ENCODE data around the gene CLIP2.

CLIP2 gene

DNA sequence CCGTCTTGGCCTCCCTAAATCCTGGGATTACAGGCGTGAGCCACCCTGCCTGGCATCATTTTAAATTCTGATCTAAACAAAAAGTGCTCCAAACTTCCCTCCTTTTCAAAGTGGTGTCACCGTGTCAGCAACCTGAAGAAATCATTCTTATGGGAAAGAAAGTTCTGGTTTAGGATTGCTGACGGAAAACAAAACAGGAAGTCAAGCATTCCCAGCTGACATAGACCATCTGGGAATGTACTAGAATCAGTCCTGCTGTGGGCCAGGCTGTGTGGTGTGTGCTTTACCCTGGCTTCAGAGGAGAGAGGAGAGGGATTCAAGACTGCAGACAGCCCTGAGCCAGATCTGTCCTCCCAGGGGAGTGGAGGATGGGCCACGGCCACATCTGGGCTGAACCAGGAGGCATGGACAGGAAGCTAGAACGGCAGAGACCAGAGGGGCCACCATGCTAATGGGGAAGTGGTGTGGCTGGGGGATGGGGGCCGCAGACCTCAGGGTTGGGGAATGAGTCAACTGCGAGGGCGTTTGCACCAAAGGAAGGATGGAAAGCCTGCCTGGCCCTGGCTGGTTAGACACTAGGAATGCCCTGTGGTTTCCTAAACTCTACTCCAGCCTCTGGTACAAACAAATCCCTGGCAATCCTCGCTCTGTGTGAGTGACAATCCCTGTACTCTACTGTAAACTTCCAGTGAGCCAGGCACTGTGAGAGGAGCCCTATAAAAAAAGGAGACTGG lies 16.7 kb upstream of the CLIP2 start:
- DNase-seq, result peak; percentile 94

DNA sequence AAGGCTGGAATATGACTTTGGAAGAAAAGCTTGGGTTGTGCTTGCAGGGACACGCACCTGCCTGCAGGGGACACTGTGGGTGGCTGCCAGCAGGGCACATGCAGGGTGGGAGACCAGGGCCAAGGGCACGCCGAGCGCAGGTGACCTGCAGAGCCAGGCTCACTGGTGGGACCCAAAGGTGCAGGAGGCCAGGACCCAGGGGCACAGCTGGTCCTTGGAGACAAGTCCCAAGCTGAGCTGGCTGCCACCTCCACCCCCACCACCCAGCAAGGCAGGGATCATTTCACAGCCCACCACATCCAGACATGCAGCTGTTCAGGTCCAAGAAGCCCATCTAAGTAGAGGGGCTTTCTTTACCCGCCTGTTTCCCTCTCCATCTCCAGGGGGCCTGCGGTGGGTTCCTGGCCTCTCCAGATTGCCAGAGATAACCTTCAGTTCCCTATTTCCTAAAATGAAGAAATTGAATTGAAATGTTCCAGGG lies 13.8 kb upstream of the CLIP2 start:
- no peak for DNase-seq

DNA sequence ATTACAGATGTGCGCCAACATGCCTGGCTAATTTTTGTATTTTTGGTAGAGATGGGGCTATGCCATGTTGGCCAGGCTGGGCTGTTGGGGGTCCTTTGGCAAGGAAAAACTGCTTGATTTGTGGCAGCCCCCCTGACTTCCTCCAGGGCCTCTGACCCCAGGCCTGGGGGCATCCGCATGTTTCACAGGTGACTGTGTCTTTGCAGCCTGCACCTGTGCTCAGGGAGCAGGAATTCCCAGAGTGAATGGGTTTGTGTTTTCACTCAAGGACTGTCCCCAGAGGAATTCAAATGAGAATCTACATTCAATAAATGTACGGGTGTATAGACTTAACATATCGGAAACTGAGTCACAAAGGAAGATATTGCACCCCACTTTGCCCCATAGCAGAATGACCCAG lies 11.6 kb upstream of the CLIP2 start:
- no peak for DNase-seq

DNA sequence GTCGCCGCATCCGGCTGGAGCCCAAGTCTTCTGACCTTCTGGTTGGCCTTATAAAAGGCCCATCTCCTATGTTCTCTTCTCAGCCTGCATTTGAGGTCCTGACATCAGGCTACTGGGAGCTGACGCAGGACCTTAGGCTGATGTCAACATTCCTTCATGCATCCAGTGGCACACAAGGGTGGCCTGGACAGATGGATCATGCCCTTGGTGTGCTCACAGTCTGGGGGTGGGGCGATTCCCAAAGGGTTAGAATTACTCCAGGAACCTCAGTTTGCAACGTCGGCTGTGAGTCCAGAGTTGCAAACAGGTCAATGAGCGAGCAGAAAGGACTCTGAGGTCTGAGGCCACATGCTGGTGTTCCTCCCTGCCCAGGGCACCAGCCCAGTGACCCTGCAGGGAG lies 8.2 kb upstream of the CLIP2 start:
- DNase-seq, result no peak

DNA sequence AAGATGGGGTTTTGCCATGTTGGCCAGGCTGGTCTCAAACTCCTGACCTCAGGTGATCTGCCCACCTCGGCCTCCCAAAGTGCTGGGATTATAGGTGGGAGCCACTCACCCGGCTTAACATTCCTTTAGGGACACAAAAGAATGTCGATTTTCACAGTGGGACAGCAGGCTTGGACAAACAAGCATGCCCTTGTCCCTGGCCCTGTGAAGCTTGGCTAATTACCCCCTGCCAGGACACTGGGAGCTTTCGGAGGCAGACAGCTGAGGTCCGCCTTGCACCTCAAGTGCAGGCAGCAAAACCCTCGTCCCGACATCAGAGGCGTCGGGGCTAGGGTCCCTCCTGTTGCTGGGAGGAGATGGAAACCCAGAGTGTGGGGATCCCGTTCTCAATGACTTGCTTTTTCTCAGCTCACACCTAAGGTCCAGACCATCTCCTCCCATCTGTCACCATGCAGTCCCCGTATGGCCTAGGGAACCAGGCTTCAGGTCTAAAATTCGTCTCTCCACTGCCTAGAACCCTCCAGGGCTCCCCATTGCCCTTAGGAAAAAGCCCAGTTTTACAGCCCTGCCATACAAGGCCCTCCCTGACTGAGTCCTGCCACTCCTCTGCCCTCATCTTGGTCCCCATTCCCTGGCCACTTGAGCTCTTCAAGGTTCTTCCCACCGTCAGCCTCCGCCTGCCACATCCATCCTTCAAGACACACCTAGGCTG lies 6.3 kb upstream of the CLIP2 start:
- no peak for DNase-seq

DNA sequence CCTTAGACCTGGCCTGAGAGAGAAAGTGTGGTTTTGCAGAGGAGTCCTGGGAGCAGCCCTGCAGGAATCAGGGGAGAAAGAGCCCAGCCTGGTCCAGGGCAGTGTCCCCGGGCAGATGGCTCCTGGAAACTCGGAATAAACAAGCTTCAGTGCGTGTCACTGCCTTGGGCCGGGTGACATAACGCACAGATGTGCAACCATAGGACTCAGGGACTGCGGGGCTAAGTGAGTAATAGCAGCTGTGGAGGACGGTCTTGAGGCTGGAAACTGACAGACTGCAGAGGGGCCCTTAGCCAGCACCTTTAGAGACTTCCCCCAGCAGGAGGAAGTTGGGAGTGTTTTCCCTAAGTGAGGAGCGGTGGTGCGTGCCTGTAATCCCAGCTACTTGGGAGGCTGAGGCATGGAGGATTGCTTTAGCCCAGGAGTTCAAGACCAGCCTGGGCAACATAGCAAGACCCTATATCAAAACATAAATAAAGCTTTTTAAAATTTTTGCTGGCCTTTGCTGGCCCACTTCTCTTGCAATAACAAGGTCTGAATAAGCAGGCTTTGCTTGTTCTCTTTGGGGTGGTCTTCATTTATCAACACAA lies 5.3 kb upstream of the CLIP2 start:
- DNase-seq, result no peak

DNA sequence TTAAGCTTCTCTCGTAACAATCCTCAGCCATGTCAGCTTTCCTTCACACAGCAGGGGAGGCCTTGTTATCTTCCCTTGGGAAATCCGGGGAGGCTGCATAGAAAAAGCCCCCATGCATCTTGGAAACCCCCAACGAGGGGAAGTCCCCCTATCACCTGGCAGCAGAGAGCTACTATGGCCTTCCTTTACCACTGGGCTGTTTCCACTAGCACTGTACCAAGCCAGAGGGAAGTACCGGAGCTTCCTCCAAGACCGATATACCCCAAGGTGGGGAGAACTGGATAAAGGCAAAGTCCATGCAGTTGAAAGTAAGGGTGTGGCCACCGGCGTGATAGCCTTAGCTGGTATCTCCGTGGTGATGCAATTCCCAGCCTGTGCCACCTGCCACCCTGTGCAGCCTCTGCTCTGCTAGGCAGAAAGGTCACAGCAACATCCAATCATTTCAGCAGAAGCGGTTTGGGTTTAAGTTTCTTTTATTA lies 4.4 kb upstream of the CLIP2 start:
- DNase-seq, result no peak

DNA sequence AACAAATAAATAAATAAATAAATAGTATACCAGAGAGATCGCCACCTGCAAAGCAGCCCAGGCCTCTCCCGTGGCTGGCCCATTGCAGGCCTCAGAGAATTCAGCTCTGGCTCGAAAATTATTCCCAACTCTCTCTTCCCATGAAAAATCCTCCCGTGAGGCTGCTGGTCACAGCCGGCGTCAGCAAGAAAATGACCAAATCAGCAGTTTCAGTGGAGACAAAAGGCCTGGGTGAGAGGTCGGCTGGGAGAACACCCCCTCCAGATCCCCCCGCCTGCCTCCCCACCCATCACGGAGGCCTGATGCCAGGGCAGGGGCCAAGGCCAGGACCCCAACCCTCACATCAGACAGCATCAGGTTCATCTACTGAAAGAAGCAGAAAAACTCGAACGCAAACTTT lies 3.1 kb upstream of the CLIP2 start:
- DNase-seq, result no peak

DNA sequence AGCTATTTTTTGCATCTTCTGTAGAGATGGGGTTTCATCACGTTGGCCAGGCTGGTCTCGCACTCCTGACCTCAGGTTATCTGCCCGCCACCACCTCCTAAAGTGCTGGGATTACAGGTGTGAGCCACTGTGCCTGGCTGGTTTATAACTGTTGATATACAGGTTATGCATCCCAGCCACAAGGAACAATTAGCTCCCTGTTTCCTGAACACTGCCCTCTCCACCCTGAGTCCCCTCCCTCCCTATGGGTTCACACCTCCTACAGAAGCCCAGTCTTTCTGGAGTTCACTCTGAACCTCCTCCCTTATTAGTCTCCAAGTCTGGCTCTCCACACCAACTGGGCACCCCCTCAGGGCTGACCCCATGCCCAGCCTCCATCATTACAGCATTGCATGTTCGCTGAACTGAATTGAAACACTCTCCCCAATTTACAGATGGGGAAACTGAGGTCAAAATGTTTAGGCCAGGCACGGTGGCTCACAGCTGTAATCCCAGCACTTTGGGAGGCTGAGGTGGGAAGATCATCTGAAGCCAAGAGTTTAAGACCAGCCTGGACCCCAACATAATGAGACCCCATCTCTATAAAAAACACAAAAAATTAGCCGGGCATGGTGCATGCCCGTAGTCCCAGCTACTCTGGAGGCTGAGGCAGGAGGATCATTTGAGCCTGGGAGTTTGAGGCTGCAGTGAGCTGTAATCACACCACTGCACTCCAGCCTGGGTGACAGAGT lies 1.7 kb upstream of the CLIP2 start:
- no peak for DNase-seq

DNA sequence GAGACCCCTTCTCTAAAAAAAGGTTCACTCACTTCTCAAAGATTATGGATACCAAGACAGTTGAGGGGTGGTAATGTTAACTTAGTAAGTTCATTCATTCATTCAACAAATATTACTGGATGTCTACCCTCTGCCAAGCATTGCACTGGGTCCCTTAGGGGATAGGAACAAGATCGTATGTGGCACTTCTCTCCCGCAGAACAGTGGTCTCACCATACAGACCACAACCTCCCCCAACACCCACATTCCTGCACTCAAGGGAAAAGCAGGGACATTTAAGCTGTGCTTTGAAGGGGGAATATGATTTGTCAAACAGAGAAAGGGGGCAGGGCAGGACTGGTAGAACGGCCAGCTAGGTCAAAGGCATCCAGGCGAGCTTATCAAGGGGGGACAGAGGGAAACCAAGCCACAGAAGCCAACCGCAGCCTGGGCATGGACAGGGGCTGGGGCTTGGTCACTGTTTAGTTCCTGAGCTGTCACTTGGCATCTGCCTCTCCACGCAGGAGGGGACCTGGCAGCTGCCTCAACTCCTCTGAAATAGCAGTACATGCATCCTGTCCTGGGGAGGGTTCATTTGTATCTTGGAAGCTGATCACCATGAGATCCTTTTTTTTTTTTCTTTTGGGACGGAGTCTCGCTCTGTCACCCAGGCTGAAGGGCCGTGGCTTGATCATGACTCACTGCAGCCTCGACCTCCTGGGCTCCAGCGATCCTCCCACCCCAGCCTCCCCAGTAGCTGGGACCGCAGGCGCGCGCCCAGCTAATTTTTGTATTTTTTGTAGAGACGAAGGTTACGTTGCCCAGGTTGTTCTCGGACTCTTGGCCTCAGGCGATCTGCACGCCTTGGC lies 949 bp upstream of the CLIP2 start:
- DNase-seq, result no peak

DNA sequence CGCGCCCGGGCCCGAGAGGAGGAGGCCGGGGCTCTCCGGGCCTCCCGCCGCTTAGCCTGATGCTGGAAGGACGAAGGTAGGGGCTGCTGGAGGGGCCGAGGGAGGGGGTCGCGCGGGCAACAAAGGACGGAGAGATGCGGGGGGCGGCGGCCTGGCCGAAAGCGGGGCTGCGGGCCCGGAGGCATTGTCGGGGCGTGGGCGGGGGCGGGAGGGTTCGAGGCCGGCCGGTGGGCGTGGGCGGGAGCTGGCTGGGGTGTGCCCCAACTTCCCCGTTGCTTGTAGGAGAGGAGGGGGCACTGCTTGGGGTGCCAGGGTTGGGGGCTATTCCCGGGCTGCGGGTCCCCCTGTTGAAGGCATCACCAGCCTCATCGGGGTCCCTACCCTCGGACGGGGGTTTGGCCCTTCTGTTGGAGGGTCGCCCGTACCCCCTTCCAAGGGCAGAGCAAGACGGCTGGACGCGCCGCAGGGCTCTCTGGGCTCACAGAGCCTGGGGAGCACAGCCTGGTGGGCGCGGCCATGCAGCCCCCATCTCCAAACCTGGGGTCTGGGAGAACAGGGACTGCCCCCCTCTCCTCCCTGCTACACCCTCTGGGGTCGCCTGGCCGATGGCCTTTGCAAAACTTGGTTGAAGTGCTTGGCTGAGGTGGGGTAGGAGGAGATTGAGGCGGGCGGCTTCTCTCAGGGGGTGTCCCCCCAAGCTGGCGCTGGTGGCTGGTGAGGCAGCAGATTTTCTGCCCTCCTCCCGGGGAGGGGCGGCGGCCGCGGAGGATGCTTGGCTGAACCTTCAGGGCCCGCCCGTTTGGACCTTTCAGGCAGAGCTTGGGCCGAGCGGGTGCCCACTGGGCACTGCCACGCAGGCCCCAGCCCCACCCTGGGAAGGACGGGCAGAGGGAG lies 699 bp downstream of the CLIP2 start:
- DNase-seq, result no peak

DNA sequence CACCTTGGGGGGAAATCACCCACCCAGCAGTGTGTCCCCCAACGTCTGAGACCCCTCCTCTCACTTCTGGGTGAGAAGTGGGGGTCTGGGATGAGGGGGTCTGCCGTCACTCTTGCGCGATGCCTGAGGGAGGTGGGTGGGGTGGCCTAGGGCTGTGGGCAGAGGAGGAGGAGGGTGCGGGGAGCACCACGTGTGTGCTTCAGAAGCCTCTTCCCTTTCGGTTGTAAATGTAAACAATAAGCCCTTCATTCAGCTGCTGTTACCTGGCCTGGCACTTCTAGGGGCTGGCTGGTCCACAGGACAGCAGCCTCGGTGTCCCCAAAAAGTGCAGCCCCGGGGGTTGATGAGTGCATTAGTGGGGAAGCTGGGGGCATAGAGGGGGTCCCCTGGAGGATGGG lies 1.3 kb downstream of the CLIP2 start:
- DNase-seq, result no peak

DNA sequence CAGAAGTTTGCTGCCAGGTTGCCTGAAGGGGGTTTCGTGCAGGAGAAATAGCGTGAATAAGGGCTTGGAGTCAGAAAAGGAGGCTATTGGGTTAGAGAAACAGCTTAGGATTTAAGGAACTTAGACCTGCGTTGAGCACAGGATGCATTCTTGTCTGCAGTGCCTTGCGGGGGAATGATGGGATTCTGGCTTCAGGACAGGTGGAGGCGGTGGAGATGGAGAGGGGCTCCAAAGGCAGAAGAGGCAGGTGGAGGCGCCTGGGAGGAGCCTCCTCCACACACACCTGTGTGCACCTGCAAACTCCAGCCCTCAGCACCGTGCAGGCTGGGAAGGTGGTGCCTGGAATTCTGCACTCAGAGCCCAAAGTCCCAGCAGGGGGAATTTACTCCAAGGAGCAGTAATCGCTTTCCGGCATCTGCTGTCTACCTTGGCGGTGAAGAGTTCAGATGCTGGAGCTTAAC lies 1.8 kb downstream of the CLIP2 start:
- DNase-seq, result no peak

DNA sequence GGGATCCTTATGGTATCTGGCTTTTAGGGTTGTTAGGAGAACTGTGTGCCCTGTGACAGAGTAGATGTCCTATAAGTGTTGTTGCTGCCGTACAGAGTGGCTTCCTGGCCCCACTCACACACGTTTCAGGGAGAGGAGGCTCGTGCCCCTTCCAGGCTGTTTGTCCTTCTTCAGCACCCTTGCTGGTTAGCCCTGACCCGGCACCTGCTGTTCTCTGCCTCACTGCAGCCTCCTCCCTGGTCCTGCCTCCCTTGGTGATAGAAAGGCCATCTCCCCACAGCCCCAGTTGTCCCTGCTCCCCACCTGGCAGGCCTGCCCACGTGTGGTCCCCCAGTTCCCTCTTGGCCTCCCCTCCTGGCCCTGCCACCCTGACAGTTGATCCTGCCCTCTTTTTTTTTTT lies 2.3 kb downstream of the CLIP2 start:
- DNase-seq, result no peak

DNA sequence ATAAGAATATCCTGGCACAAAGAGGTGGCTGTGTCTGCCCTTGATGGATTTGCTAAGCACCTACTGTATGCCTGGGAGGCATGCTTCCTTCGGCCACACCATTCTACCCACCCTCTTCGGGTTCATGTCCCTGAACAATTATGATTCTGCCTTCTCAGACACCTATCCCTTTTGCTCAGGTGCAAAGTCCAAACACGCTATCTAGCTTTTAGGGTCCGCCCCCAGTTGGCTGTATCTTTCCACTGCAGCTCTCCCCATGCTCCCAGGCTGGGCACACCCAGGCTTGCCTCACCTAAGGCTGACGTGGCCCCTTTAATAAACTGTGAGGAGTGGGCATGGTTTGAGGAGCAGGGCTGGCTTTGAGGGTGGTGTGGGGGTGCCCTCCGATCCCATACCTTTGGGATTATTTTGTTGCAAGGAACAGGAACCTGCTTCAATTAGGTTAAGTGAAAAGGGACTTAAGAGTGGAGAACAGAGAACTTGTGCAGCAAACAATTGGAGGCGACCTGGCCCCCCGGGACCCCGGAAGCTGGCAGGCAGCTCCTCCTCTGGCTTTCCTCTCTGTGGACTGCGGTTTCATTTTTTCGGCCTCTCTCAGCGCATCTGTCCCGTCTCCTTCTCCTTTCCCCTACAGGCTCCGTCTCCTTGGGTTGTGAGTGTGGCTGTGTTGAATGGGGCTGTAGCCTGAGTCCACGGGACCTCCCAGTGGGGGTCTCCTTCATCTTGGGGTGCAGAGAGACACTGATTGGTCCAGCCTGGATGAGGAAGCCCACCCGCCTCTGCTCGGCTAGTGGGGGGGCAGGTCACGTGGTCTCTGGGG lies 3.8 kb downstream of the CLIP2 start:
- no peak for DNase-seq

DNA sequence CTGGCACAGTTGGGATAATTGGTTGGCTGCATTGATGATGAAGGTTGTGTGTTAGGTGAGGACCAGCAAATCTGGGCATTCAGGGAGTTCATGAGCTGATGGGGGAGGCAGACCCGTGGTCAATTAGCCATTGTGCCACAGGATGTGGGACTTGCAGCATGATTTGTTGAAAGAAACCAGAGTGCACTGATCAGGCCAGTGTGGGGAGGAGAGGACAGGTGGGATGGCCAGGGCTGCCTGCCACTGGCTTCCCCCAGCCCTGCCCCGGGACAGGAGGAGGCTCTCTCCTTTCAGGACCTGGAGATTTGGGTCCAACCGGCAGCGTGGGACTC lies 4.3 kb downstream of the CLIP2 start:
- no peak for DNase-seq

DNA sequence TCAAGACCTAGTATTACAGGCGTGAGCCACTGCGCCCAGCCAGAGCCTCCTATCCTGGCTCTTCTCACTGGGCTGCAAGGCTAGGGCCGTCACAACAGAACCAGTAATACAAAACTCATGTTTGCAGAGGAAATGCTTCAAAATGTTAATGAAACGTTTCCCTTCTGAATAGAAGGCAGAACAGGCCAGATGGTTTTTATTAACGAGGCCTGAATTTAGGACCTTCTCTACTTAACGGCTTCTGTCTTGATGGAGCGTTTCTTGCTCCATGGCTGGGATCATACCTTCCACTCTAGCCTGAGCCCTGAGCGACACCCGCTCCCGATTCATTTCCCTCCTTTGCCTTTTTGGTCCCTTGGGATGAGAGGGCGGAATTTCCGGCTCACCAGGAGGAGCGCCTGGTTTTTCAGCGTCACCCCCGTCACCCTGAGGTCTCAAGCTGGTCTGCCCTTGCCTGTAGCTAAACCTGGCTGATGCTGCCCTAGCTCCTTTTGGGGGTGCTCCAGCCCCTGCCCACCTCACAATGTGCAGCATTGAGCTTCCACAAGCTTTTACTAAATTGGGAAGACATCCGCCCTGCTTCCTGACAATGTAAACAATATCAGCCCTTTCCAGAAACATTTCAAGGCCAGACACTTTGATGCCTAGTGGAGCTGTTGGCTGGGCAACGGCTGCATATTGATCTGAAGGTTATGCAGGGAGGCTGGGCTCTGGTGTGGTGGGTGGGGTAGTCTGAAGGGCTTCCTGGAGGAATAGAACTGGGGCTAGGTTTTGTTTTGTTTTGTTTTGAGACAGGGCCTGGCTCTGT lies 5.2 kb downstream of the CLIP2 start:
- no peak for DNase-seq

DNA sequence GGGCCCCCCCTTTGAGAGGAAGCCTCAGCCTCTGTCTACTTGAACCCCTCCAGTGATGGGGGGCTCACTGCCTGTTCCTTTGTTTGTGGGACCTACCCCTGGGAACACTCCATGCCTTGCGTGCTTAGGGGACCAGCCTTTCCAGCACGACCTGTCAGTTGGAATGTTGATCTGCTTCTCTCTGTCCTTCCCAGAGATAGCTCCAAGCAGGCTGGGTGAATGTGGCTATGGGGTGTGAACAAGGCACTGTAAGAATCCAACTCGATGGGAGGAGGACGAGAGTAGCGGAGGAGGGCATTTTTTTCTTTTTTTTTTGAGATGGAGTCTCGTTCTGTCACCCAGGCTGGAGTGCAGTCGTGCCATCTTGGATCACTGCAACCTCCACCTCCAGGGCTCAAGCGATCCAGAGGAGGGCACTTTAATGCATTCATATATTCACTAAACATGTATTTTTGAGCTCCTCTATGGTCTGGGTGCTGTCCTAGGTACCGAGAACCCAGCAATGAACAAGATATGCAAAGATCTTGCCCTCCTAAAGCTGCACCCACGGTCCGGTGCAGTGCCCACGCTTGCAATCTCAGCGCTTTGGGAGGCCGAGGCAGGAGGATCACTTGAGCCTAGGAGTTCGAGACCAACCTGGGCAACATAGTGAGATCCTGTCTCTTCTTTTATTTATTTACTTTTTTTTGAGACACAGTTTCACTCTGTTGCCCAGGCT lies 8.5 kb downstream of the CLIP2 start:
- DNase-seq, result no peak

DNA sequence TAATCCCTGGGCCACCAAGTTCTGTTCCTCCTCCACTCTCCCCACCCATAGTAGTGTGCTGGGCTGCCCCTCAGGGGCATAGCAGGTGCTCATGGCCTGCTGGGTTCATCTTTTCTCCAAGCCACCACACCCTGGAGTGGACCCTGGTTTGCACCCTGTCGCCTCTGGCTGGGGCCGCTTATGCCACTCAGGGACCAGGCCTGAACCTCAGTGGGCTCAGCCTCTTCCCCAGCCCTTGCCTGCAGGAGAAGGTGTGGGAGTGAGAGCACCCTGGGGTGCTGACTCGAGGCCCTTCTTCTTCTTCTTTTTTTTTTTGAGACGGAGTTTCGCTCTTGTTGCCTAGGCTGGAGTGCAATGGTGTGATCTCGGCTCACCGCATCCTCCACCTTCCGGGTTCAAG lies 10.2 kb downstream of the CLIP2 start:
- DNase-seq, result no peak

Measured in amniotic stem cell (primary cell).